ENCODE results near the gene TMEM174.

DNA sequence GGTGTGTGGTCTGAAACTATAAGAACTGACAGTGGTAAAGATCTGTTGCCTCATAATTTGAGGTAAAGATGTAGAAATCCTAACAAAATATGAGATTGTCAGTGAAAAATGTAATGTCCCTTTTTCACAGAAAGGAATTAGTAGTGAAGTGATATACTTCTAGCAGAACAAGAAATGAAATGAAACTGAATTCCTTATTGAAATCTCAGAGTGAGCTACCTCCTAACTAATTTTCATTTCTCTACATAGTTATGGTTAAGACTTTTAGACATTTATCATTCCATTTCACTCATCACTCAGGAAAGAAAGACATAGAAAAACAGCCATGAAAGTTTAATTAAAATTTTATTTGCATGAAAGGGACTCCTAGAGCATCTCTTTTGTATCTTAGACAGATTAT, 48.7 kb downstream of the TMEM174 start:
- TF ChIP-seq, protein P1, sequence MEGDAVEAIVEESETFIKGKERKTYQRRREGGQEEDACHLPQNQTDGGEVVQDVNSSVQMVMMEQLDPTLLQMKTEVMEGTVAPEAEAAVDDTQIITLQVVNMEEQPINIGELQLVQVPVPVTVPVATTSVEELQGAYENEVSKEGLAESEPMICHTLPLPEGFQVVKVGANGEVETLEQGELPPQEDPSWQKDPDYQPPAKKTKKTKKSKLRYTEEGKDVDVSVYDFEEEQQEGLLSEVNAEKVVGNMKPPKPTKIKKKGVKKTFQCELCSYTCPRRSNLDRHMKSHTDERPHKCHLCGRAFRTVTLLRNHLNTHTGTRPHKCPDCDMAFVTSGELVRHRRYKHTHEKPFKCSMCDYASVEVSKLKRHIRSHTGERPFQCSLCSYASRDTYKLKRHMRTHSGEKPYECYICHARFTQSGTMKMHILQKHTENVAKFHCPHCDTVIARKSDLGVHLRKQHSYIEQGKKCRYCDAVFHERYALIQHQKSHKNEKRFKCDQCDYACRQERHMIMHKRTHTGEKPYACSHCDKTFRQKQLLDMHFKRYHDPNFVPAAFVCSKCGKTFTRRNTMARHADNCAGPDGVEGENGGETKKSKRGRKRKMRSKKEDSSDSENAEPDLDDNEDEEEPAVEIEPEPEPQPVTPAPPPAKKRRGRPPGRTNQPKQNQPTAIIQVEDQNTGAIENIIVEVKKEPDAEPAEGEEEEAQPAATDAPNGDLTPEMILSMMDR (IDR thresholded peaks at IDR 0.05), result no peak
- no peak for TF ChIP-seq EZH2 (IDR thresholded peaks at IDR 0.05; ENCODE audit: borderline replicate concordance, insufficient read depth, low read depth, low read length, poor library complexity, severe bottlenecking)

Measured in B cell (primary cell).